ENCODE results near the gene PLB1. TPM values are rescaled to one million over a fixed set of nuclear protein-coding genes. Genes with fewer than 3 reads are reported as not detected.

The PLB1 gene
- total and polyA plus RNA-seq, 2 experiments from 2014 or later = 0.11 to 0.44 TPM

DNA sequence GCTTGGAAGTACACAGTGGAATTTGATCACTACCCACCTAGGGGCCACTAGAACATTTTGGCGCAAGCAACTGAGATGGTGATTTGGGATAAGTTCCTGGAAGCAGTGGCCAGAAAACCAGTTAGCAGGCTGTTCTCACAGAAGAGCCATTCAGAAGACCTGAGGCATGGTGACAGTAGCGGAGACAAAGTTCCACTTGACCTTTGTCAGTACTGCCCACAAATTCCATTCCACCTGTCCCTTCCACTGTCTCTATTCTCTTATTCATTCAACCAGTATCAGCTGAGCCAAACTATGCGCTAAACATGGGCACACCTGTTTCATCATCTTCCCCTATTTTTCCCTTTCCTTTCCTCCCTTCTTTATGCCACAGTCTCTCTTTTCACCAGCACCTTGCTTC lies 196.6 kb downstream of the PLB1 start:
- peaks cover 6% of the 10 kb centered on the region; the same call in 1 of the 2 replicates for H3K4me1 ChIP-seq (ENCODE audit: insufficient read depth)
- no peak for DNase-seq
- H3K9ac ChIP-seq = no peak overlapping the region
- no peaks in the 10 kb centered on the region for H4K20me1 ChIP-seq (ENCODE audit: insufficient read depth)
- H3K27ac ChIP-seq = no peak overlapping the region
- no peaks in the 10 kb centered on the region for H3F3A ChIP-seq (ENCODE audit: insufficient read depth)
- H3K27me3 ChIP-seq (replicated peaks; ENCODE audit: insufficient read depth) = no peaks in the 10 kb centered on the region
- no peaks in the 10 kb centered on the region for H3K9me2 ChIP-seq (ENCODE audit: insufficient read depth)
- in situ Hi-C loops (cut with MboI) = no loop called here
- H3K9me3 ChIP-seq (ENCODE audit: low read depth) = no peaks in the 10 kb centered on the region
- no peak overlapping the region for H2AFZ ChIP-seq
- no peak overlapping the region for H3K4me2 ChIP-seq (ENCODE audit: unreplicated experiment)
- TF ChIP-seq EZH2 (IDR thresholded peaks at IDR 0.05; ENCODE audit: insufficient read depth, poor library complexity, severe bottlenecking) (no peak), EZH2phosphoT487 (IDR thresholded peaks at IDR 0.05; ENCODE audit: insufficient read depth, low read depth) (no peak)
- WGBS, 2 experiments (ENCODE audit: low coverage in 1 of 2, low lambda C conversion rate in 2 of 2, missing lambda C conversion rate in 2 of 2) = 97 to 98% methylated on average over 3 of the region's 3 CpGs
- no peaks in the 10 kb centered on the region for H3K36me3 ChIP-seq (ENCODE audit: low read depth)
- no peak overlapping the region for H3K4me3 ChIP-seq
- H3K79me2 ChIP-seq (ENCODE audit: insufficient read depth) = no peaks in the 10 kb centered on the region

DNA sequence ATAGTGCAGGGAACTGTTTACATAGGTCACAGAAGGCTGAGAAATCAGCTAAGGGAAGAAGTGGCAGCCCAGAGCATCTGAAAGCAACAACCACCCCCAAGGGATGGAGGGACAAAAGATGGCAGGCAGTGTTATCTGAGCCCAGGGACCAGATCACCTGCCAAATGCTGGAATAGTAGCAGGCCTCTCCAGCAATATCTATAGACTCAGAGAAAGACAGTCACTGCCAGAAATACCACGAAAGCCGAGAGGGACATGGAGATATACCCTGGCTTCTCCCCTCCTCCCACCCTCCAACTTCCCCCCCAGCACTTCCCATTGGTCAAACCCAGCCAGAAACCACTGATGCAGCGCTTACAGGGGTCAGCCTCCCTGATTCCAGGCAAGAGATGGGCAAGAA lies 197.4 kb downstream of the PLB1 start:
- no peaks in the 10 kb centered on the region for H3K27me3 ChIP-seq (replicated peaks; ENCODE audit: insufficient read depth)
- in situ Hi-C loops (cut with MboI) = no loop called here
- H3K4me1 ChIP-seq (ENCODE audit: insufficient read depth) = peaks cover 6% of the 10 kb centered on the region; the same call in 1 of the 2 replicates
- TF ChIP-seq EZH2 (IDR thresholded peaks at IDR 0.05; ENCODE audit: insufficient read depth, poor library complexity, severe bottlenecking) = no peak
- H3K4me2 ChIP-seq (ENCODE audit: unreplicated experiment) = no peak overlapping the region
- H3K27ac ChIP-seq = no peak overlapping the region
- no peak overlapping the region for H3K4me3 ChIP-seq
- no peaks in the 10 kb centered on the region for H4K20me1 ChIP-seq (ENCODE audit: insufficient read depth)
- WGBS, 2 experiments (ENCODE audit: low coverage in 1 of 2, low lambda C conversion rate in 2 of 2, missing lambda C conversion rate in 2 of 2) = 74 to 96% methylated on average over 3 of the region's 3 CpGs
- H3K9me2 ChIP-seq (ENCODE audit: insufficient read depth) = no peaks in the 10 kb centered on the region
- no peak overlapping the region for H3K9ac ChIP-seq
- DNase-seq = no peak
- no peaks in the 10 kb centered on the region for H3K79me2 ChIP-seq (ENCODE audit: insufficient read depth)
- H3K9me3 ChIP-seq (ENCODE audit: low read depth) = no peaks in the 10 kb centered on the region
- no peak overlapping the region for H2AFZ ChIP-seq
- H3F3A ChIP-seq (ENCODE audit: insufficient read depth) = no peaks in the 10 kb centered on the region
- no peaks in the 10 kb centered on the region for H3K36me3 ChIP-seq (ENCODE audit: low read depth)

Small RNA genes within 50 kb of the gene (small RNA-seq; reads per million reads assigned to genes)
- gene RNA5SP89 (ENCODE audit: low read depth, low replicate concordance) (not detected), gene SNRPGP7 (ENCODE audit: low read depth, low replicate concordance) (not detected)

Other genes with a start within 250 kb of the PLB1 start
- 78.0 and 83.5 TPM in 2 replicates for gene FOSL2, start 103.2 kb upstream of the PLB1 start, total RNA-seq (2014; rRNA removed; shearing (Covaris generic))
- 42.4 and 45.0 TPM in 2 replicates for gene FOSL2, start 103.2 kb upstream of the PLB1 start, polyA plus RNA-seq (2016; fragmentation: Nextera tagmentation; extraction: Ambion mirVana)